NCI-H460 (cell line): ENCODE data around the gene ZNF683. TPM values are rescaled to one million over a fixed set of nuclear protein-coding genes. Genes with fewer than 3 reads are reported as not detected.
"Not testable (repeated sequence)": the region's sequence is repeated elsewhere in the genome, so short reads cannot be mapped to it uniquely, and the experiment has no call there.

Experiments
- DNase-seq: peaks from one replicate; pipeline ENCODE4 v3.0.0-alpha.2; 2016; ENCODE audit warnings: low read depth; ENCODE audit errors: extremely low read depth
- polyA plus RNA-seq: library from polyadenylated mRNA; depleted of rRNA; stranded (reverse); fragments of >200 nt; gene quantifications from 2 replicates; pipeline ENCODE4 v1.2.3, GENCODE V29; 2014; cell fraction: nucleus; rRNA removed
- total RNA-seq: library from RNA; depleted of rRNA; stranded (reverse); fragments of >200 nt; shearing (Covaris generic); gene quantifications from 2 replicates; pipeline ENCODE4 v1.2.3, GENCODE V29; 2014; rRNA removed

The ZNF683 gene
- total RNA-seq: not detected in 2 replicates
- polyA plus RNA-seq: not detected in 2 replicates

DNA sequence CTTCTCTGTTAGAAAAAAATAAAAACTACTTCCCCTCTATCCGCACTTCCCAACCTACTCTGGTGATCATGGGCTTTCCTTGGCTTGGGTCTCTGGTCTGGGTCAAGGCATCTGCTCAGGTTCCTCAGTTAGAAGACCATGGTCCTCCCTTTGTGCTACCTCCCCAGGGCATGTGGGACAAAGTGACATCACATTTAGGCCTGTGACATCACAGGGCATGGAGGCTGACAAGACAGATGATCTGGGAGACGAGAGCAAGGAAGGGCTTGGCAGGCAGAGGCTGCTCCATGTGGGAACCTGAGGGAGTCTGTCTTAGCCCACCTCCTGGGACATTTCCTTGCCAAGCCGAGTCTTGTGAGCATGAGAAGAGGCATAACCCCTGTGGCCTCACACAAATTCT lies at the start of gene ZNF683:
Gene ZNF683 (minus strand): TSS at position 140 of the 400 bp plus-strand sequence. CDS start 4,179 bp downstream, outside the sequence.
- not testable (repeated sequence) for DNase-seq

DNA sequence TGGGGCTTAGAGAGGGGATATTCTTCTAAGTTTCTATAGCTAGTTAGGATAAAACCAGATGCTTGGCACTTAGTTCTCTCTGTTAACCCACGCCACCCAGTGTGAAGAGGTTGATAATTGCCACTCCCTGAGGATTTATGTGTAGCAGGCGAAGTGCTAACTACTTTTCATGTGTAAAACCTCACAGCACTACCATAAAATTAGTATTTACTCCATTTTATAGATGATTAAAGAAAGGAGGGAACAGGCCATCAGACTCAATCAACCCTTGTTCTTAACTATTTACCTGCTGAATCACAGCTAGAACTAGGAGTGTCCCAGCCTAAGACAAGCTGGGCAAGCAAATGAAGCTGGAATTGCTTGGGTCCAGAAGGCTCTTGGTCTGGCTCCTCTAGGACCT lies 46.9 kb upstream of the ZNF683 start:
- no peak for DNase-seq

DNA sequence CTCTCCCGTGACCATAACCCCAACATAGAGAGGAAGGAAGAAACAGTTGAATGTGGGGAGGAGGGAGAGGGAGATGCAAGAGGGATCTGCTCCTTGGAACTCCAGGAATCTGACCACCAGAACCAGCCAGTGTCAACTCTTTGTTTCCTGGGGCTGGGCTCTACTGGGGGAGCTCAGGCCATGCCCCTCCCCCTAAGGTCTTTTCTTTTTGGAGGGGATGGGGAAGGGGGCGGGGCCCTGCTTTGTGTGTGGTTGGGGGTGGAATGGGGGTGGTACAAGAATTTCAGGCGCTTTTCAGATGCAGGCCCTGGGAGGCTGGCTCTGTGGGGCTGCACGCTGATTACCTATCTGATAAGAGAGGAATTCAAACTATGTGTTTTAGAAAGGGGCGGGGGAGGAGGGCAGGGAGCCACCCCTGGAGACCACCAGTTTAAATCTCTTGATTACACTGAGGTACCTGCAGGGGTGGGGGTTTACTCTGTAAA lies 46.4 kb upstream of the ZNF683 start:
- no peak for DNase-seq

DNA sequence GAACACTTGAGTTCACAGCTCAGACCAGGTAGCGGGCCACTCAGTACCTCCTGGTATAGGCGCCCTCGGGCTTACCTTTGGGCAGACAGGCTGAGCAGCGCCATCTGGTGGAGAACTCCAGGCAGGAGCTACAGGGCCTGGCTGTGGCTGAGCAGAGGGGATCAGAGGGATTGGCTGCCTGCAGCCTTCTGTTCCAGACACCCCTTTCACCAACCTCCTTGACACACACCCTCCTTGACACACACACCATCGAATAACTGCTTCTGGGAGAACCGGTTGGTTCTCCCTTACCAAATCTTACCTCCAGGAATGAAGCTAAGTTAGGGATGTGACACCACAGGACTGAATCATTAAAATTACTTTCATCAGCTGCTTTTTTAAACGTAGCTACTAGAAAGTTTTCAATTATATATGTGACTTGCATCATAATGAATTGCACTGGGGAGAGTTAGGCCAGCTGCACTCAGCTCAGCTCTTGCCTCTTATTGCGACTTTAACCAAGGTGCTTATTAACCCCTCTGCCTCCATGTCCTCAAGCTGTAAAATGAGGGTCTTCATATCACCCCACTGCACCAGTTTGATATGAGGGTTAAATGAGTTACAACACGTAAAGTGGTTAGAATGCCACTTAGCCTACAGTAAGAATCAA lies 44.7 kb upstream of the ZNF683 start:
- peak; percentile 50 for DNase-seq

DNA sequence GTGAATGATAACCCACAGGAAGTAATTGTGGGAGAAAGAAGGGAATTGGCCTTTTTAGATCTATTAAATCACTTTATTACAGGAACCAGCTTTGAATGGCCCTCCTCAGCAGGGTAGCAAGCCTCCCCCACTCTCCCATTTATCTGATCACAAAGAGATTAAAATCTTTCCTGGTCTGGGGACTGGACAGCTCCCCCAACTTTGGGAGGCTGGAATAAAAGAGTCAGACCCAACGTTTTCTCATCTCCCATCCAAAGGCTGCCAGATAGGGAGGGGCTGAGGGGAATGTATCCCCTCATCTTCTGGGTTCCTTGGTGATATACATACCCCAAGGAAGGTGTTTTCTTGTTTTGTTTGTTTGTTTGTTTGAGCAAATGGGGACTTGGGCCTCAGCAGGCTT lies 40.5 kb upstream of the ZNF683 start:
- DNase-seq: no peak

DNA sequence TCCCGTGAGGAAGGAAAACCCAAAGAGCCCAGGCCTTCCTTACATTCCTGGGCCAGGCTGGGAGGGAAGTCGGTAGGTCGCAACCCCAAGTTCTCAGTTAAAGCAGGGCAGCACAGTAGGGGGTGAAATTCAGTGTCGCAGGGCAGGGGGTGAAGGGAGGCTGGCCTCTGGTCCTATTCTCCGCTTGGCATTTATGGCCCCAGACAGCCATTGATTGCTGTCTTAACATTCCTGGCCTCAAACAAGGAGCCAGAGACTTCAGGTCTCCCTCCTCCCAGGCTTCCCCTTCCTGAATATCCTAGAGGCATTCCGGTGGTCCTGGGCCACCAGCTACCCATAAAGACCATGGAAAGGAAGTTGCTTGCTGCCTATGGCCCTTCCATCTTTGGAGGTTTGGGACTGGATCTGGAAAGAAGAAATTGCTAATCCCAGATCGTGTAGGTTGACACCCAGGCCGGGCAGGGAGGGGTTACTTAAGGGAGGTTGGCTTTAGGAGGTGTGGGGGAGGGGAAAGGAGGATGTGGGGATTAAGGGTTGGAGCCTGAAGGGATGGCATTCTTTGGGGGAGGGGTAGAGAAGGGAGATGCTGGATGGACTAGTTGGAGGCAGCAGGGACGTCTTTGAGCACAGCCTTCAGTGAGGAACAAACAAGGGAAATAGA lies 39.8 kb upstream of the ZNF683 start:
- DNase-seq: no peak

DNA sequence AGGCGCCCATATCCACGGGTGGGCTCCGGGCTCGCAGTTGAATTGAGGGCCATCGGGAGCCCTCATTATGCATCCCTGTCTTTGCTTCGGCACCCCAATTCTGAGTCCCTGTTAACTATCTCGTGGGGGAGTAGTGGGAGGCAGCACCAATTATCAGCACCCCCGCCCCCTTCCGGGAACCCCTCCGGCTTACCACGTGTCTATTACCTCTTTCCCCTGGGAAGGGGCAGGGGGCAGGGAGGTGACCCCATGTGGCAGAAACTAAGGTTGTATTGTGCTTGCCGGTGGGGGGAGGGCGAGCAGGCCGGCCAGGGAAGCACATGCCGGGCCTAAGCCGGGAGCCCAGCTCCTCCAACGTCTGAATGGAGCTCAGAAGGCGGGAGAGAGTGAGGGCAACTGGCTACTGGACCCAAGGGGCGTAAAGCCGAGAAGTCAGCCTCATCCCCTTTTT lies 39.1 kb upstream of the ZNF683 start:
- DNase-seq: no peak

DNA sequence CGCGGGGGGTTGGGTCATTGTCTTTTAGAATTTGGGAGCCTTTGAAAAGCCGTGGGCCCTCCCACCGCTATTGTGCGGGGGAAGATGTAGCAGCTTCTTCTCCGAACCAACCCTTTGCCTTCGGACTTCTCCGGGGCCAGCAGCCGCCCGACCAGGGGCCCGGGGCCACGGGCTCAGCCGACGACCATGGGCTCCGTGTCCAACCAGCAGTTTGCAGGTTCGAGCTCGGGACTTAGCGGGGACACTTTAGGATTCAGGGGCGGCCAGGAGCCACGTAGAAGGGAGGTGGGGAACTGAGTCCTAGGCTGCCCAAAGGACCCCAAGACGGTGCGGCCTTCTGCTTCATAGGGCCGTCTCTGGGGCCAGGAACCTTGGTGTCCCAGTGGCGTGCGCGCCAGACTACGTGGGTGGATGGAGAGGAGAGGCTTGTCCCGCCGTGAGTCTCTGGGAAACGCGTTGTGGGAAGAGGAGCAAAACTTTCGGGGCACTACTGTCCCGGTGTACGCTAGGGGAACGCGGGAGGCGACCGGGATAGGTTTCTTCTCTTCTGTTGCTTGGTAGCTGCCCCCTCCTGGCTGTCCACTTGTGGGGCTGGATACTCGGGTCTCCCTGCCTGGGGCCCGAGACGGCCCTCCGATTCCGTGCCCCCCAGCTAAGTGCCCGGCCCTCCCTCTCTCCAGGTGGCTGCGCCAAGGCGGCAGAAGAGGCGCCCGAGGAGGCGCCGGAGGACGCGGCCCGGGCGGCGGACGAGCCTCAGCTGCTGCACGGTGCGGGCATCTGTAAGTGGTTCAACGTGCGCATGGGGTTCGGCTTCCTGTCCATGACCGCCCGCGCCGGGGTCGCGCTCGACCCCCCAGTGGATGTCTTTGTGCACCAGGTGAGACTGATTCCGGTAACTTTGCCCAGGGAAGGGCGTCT lies 38.4 kb upstream of the ZNF683 start, which contains the start of gene LIN28A:
Gene LIN28A (plus strand): TSS at position 112 of the 918 bp plus-strand sequence. CDS start 75 bp downstream, at position 187.
- no peak for DNase-seq

DNA sequence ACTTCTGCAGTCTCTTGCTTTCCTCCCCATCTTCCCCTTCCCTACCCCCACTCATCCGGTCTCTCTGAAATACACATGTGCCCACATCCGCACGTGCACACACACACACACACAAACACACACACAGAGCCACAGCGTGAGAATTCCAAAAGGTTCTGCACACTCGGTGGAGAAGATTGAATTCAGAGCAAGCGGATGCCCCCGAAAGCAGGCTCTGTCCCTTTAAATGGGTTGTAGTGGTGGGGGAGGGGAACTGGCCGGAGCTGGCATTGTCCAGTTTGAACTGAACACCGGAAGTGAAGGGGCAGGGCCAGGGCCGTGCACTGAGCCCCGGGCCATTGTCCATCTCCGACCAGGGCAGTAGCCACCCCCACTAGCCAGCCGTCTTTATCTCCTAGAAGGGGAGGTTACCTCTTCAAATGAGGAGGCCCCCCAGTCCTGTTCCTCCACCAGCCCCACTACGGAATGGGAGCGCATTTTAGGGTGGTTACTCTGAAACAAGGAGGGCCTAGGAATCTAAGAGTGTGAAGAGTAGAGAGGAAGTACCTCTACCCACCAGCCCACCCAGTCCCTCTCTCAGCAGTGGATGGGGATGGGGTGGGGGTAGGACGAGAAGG lies 36.7 kb upstream of the ZNF683 start:
- DNase-seq: no peak

DNA sequence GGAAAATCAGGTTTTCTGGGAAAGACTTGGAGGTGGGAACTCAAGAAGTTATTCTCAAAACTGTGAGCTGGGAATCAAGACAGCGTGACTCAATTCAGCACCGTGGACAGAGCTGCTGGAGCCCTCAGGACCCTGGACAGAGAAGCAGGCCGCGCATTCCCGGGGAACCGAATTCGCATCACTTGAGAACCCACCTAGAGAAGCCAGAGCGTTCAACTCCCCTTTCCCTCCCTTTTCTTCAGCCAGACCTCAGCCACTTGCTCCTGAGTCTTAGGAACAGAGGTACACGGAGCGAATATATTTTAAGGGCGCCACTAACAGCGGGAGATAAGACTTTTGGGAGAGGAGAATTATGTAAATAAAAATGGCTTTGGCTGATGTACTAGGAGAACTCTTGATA lies 36.1 kb upstream of the ZNF683 start:
- peak; percentile 48 for DNase-seq

DNA sequence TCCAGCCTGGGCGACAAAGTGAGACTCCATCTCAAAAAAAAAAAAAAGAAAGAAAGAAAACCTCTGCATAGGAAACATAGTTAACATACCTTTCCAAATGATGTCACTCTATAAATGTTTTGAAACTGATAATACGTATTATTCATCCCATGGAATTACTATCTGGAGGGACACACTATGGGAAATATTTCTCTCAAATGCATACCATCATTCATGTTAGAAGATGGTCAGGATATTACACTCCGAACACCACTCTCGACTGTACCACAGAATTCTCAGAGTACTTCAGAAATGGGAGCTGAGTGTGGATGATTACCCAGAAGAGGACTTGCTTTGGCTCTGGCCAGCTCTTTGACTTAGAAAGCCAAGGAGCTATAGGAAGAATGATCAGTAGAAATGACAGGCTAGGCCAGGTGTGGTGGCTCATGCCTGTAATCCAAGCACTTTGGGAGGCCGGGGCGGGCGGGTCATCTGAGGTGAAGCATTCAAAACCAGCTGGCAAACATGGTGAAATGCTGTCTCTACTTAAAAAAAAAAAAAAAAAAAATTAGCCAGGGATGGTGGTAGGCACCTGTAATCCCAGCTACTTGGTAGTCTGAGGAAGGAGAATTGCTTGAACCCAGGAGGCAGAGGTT lies 32.8 kb upstream of the ZNF683 start:
- no peak for DNase-seq

DNA sequence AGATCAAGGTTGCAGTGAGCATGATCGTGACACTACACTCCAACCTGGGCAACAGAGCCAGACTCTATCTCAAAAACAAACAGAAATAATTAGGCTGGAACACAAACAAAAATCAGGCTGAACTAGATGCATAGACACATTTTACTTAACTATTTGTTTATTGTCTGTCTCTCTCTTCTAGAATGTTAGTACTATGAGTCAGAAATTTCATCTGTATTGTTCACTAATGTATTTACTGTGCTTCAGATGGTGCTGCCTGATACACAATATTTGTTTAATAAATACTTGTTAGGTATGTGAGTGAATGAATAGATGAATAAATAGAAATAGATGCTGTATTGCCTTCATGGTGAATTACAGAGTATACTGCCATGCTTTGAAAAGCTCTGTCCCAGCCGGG lies 32.1 kb upstream of the ZNF683 start:
- DNase-seq: no peak

DNA sequence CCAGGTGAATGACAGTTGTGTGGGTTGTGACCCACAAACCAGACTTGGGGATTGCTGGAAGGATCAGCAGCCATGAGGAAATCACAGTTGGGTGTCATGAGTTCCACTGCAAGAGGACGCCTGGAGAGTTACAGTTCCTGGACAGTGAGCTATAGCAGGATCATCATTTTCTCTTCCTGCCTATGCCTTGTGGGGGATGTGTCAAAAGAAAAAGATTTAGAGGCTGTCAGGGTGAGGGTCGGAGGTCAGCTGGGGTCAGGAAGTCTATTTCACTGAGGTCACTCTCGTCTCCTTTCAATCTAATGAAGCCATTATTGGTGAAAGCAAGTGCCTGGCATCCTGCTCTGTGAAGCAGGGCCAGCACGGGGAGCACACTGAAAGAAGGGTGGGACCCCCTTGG lies 31.1 kb upstream of the ZNF683 start:
- no peak for DNase-seq

DNA sequence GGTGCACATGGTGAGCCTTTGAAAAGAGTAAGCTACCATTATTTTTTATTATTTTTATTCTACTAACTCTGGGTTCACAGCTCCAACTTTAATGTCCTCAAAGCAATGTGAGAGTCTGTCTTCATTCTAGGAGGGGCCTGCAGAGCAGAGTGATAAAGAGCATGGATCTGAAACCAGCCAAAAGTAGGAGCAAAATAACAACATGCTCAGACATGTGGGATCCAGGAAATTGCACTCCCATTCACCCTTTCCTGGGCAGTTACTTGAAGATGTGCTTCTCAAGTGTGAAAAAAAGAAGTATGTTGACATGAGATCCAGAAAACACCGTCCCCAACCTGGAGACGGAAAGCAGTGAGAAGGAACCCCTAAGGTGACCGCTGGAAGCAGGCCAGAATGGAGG lies 29.3 kb upstream of the ZNF683 start:
- DNase-seq: no peak

DNA sequence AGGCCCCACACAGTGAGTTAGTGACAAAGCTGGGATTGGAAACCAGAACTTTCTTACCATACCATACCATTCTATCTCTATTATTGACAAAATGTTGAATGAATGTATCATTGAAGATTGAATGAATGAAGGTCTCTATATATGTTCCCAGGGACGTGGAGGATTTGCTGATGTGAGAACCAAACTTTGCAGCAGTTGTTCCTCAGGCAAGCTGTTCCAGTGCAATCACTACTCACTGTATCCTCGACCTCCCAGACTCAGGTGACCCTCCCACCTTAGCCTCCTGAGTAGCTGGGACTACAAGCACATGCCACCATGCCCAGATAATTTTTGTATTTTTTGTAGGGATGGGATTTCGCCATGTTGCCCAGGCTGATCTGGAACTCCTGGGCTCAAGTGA lies 26.5 kb upstream of the ZNF683 start:
- DNase-seq: no peak

DNA sequence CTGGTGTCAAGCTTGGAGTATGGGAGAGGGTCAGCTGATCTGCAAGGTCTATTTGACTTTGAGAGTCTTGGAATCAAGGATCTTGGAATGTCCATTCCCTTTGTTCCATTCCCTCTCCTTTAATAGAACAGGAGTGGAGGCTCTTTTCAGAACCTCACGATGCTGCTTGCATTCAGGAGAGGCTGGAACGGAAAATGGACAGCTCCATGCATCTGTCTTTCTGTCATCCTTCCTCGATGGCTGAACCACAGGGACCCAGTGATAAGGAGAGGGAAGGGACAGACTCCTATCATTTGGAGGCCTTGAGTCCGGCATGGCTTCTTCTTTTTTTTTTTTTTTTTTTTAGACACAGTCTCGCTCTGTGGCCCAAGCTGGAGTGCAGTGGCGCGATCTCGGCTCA lies 23.2 kb upstream of the ZNF683 start:
- no peak for DNase-seq

DNA sequence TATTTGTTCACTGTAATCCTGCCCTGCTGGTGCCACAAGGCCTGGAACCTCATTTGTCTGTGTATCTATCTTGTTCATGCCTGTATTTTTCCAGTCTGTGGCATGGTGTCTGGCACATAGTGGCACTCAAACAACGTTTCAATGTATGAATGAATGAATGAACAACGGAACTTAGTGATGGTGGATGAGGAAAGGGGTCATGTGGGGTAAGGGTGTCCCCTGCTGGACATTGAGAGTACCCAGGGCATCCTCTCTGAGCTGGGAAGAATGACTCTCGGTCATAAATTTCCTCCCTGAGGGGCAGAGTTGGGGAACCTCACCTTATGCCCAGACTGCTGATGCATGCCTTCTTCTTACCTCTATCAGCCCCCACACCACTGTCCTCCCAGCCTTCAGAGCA lies 18.9 kb upstream of the ZNF683 start:
- DNase-seq: peak; percentile 29

DNA sequence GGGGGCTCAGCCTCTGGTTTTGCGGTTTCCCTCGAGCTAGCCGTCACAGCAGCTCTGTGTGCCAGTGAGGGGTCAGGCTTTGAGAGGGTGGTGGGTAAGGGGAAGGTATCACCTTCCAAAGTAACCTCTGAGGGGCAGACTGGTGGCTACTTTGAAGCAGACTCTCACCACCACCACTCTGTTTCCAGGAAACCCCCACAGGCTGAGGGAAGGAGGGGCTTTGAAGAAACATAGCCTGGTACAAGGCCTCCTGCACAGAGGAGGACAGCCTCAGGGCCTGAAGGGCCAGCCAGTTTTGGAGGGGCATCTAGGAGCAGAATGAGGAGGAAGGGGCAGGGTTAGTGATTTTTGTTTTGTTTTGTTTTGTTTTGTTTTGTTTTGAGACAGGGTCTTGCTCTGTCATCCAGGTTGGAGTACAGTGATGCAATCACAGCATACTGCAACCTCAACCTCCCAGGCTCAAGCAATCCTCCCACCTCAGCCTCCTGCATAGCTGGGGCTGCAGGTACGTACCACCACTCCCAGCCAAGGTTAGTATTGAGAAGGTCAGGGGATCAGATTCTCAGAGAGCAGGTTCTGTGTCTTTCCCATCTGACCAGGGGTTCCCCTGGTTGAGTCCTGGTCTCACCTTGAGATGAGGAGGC lies 17.2 kb upstream of the ZNF683 start:
- no peak for DNase-seq

DNA sequence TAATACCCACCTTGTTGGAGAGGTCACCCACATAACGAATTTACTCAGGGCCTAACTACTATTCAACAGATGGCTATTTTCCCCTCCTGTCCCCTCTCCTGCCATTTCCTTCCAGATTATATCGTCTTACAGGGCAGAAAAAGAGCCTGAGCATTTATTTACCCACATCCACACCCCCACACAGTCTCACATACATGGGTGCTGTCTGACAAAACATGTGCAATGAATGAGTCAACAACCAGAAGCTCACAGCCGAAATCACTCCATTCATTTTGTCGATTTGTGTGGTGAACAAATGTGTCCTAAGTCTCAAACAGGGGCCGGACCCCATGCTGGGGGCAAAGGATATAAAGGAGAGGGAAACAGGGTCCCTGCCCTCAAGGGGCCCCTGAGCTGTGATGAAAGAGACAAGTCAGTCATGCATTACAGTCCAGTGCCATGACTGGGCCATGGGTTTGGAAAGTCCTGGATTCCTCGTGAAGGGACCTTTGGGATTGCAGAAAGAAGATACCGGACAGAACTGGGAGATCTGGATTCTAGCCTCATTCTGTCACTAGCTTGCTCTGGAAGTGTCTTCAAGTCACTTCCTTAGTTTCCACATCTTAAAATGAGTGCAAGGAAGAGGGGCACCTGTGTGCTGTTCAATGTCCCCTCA lies 16.4 kb upstream of the ZNF683 start:
- DNase-seq: no peak
